IMR-90 (cell line): ENCODE results near the gene STK33. TPM values are rescaled to one million over a fixed set of nuclear protein-coding genes. Genes with fewer than 3 reads are reported as not detected.

Experiments used
- ATAC-seq: fragments of 200-7000 bp; cut with Tn5 transposase; 2 replicates; pipeline ENCODE4 v1.9.1; 2020; ENCODE audit warnings: low read depth, mild to moderate bottlenecking, moderate library complexity
- BruUV-seq: library from RNA; stranded (reverse); fragments of 400-500 nt; replicated peaks from 2 replicates; lab custom pipeline; 2021; lab: Mats Ljungman, UMichigan
- CTCF ChIA-PET: fragments of 300-600 bp; formaldehyde crosslinking; extraction: SDS; loops from one replicate; lab custom pipeline; 2021; ENCODE audit warnings: antibody characterized with exemption; lab: Yijun Ruan, JAX
- POLR2A ChIA-PET: fragments of 300-600 bp; sonication (Branson Sonifier 250); formaldehyde crosslinking; loops from one replicate; lab custom pipeline; 2022; ENCODE audit warnings: antibody characterized with exemption; ENCODE audit not compliant: unreplicated experiment; lab: Charles Lee
- DNase-seq: peaks from one replicate; pipeline ENCODE4 v3.0.0; 2013
- H2AFZ ChIP-seq: replicated peaks from 2 replicates; pipeline ENCODE3; 2013; ENCODE audit warnings: low read length, mild to moderate bottlenecking; ENCODE audit not compliant: poor library complexity
- H2AK5ac ChIP-seq: 2 replicates; pipeline ENCODE4 v1.6.1; 2013; ENCODE audit warnings: low read depth, low read length, inconsistent platforms
- H2AK9ac ChIP-seq: replicated peaks from 2 replicates; pipeline ENCODE3; 2013; ENCODE audit warnings: mild to moderate bottlenecking, low read depth, low read length, moderate library complexity; ENCODE audit not compliant: poor library complexity
- H2BK120ac ChIP-seq: 2 replicates; pipeline ENCODE4 v1.6.1; 2013; ENCODE audit warnings: low read depth, low read length, inconsistent platforms
- H2BK15ac ChIP-seq: 3 replicates; pipeline ENCODE4 v1.6.1; 2013; ENCODE audit warnings: low read depth, low read length, inconsistent platforms
- H2BK20ac ChIP-seq: 2 replicates; pipeline ENCODE4 v1.6.1; 2013; ENCODE audit warnings: low read depth, mild to moderate bottlenecking, inconsistent platforms, low read length, moderate library complexity
- H2BK5ac ChIP-seq: 2 replicates; pipeline ENCODE4 v1.6.1; 2013; ENCODE audit warnings: mild to moderate bottlenecking, low read depth, low read length, inconsistent platforms; ENCODE audit not compliant: poor library complexity, severe bottlenecking
- H3K14ac ChIP-seq: replicated peaks from 2 replicates; pipeline ENCODE4 v1.6.1; 2013; ENCODE audit warnings: low read depth, low read length, inconsistent platforms
- H3K18ac ChIP-seq: 2 replicates; pipeline ENCODE4 v1.6.1; 2013; ENCODE audit warnings: low read depth, low read length, control low read depth
- H3K23ac ChIP-seq: 2 replicates; pipeline ENCODE4 v1.6.1; 2013; ENCODE audit warnings: low read depth, low read length, inconsistent platforms
- H3K27ac ChIP-seq: 2 replicates; pipeline ENCODE4 v1.5.1; 2013; ENCODE audit warnings: mild to moderate bottlenecking, control low read depth, low read length; ENCODE audit not compliant: insufficient read depth
- H3K27me3 ChIP-seq: 2 replicates; pipeline ENCODE4 v1.6.1; 2013; ENCODE audit warnings: low read length; ENCODE audit not compliant: control insufficient read depth, insufficient read depth
- H3K36me3 ChIP-seq: 2 replicates; pipeline ENCODE4 v1.6.1; 2013; ENCODE audit warnings: low read length, mixed read lengths; ENCODE audit not compliant: control insufficient read depth, insufficient read depth
- H3K4ac ChIP-seq: 2 replicates; pipeline ENCODE4 v1.6.1; 2013; ENCODE audit warnings: low read depth, low read length, inconsistent platforms
- H3K4me1 ChIP-seq: 2 replicates; pipeline ENCODE4 v1.6.1; 2013; ENCODE audit warnings: low read length, mixed read lengths; ENCODE audit not compliant: control insufficient read depth, insufficient read depth
- H3K4me2 ChIP-seq: 2 replicates; pipeline ENCODE4 v1.6.1; 2013; ENCODE audit warnings: low read depth, mild to moderate bottlenecking, control low read depth, low read length, moderate library complexity
- H3K4me3 ChIP-seq: 2 replicates; pipeline ENCODE4 v1.5.1; 2013; ENCODE audit warnings: low read depth, mild to moderate bottlenecking, control low read depth, low read length, moderate library complexity; ENCODE audit not compliant: insufficient read depth
- H3K56ac ChIP-seq: 2 replicates; pipeline ENCODE4 v1.6.1; 2013; ENCODE audit warnings: low read length, inconsistent platforms; ENCODE audit not compliant: insufficient read depth; ENCODE audit errors: extremely low read depth
- H3K79me1 ChIP-seq, 2 experiments: 2 replicates each; pipeline ENCODE4 v1.6.1; 2013; ENCODE audit warnings: low read length in 2 of 2, inconsistent platforms in 1 of 2, low read depth in 1 of 2
- H3K9ac ChIP-seq: 2 replicates; pipeline ENCODE4 v1.6.1; 2013; ENCODE audit warnings: low read depth, low read length, control low read depth
- H3K9me1 ChIP-seq: 2 replicates; pipeline ENCODE4 v1.6.1; 2013; ENCODE audit warnings: low read length, inconsistent platforms; ENCODE audit not compliant: insufficient read depth
- H3K9me3 ChIP-seq: 2 replicates; pipeline ENCODE4 v1.6.1; 2013; ENCODE audit warnings: low read length; ENCODE audit not compliant: control insufficient read depth, insufficient read depth
- H4K20me1 ChIP-seq: 2 replicates; pipeline ENCODE4 v1.6.1; 2013; ENCODE audit warnings: low read length, inconsistent platforms; ENCODE audit not compliant: insufficient read depth
- H4K5ac ChIP-seq: 2 replicates; pipeline ENCODE4 v1.6.1; 2013; ENCODE audit warnings: mild to moderate bottlenecking, low read depth, low read length, control low read depth
- H4K8ac ChIP-seq, 2 experiments: 2 replicates each; pipeline ENCODE4 v1.6.1; 2013; ENCODE audit warnings: low read depth in 2 of 2, low read length in 2 of 2, control low read depth in 1 of 2, inconsistent platforms in 1 of 2
- H4K91ac ChIP-seq: 2 replicates; pipeline ENCODE4 v1.6.1; 2013; ENCODE audit warnings: low read depth, low read length, inconsistent platforms; ENCODE audit not compliant: insufficient read depth
- CEBPB ChIP-seq: IDR thresholded peaks from 2 replicates; pipeline ENCODE4 v1.6.1; 2012; ENCODE audit warnings: low read depth, low read length, improper control_type of control experiment
- CHD1 ChIP-seq: IDR thresholded peaks from 2 replicates; pipeline ENCODE4 v1.6.1; 2012; ENCODE audit warnings: low read depth, low read length, improper control_type of control experiment
- CTCF ChIP-seq: conservative IDR thresholded peaks from 2 replicates; pipeline ENCODE4 v1.5.1; 2012; ENCODE audit warnings: mild to moderate bottlenecking, low read depth, low read length, improper control_type of control experiment
- MAFK ChIP-seq: IDR thresholded peaks from 2 replicates; pipeline ENCODE4 v1.6.1; 2012; ENCODE audit warnings: low read depth, low read length, improper control_type of control experiment
- MAZ ChIP-seq: IDR thresholded peaks from 2 replicates; pipeline ENCODE4 v1.6.1; 2012; ENCODE audit warnings: low read depth, mild to moderate bottlenecking, low read length, improper control_type of control experiment, moderate library complexity, borderline replicate concordance
- MXI1 ChIP-seq: IDR thresholded peaks from 2 replicates; pipeline ENCODE4 v1.6.1; 2012; ENCODE audit warnings: low read depth, mild to moderate bottlenecking, low read length, moderate library complexity, borderline replicate concordance
- NFE2L2 ChIP-seq: fragments of 150-350 bp; IDR thresholded peaks from 2 replicates; pipeline ENCODE4 v1.6.1; 2016; ENCODE audit warnings: low read depth, mild to moderate bottlenecking, low read length
- POLR2A ChIP-seq: IDR thresholded peaks from 2 replicates; pipeline ENCODE4 v1.6.1; 2012; ENCODE audit warnings: mild to moderate bottlenecking, low read depth, low read length
- RAD21 ChIP-seq: IDR thresholded peaks from 2 replicates; pipeline ENCODE4 v1.6.1; 2012; ENCODE audit warnings: low read length, improper control_type of control experiment
- RCOR1 ChIP-seq: IDR thresholded peaks from 2 replicates; pipeline ENCODE4 v1.6.1; 2012; ENCODE audit warnings: mild to moderate bottlenecking, low read length, improper control_type of control experiment; ENCODE audit not compliant: insufficient replicate concordance
- RFX5 ChIP-seq: IDR thresholded peaks from 2 replicates; pipeline ENCODE4 v1.8.0; 2012; ENCODE audit warnings: low read depth, mild to moderate bottlenecking, low read length, moderate library complexity
- SMC3 ChIP-seq: fragments of 150-350 bp; IDR thresholded peaks from 2 replicates; pipeline ENCODE4 v1.6.1; 2016; ENCODE audit warnings: low read depth, mild to moderate bottlenecking, antibody characterized with exemption, low read length, moderate library complexity
- USF2 ChIP-seq: fragments of 150-350 bp; IDR thresholded peaks from 2 replicates; pipeline ENCODE4 v1.6.1; 2017; ENCODE audit warnings: mild to moderate bottlenecking, antibody characterized with exemption, low read length, low read depth
- WGBS, 2 experiments: methylation state at CpG; one replicate each; pipeline versions ENCODE4 v1.1.5 to v1.1.7; 2013; ENCODE audit warnings: missing lambda C conversion rate in 2 of 2; ENCODE audit not compliant: insufficient read length in 1 of 2; ENCODE audit errors: extremely low coverage in 2 of 2; 5-methylcytosine and 5-hydroxymethylcytosine counted together
- dilution Hi-C: fragments of 300-500 bp; cut with HindIII; formaldehyde crosslinking; loops from one replicate; pipeline ENCODE4 v1.14.3; 2018; ENCODE audit warnings: low sequenced_read_pairs; ENCODE audit not compliant: unreplicated experiment
- in situ Hi-C: fragments of 300-500 bp; cut with MboI; formaldehyde crosslinking; loops from 3 replicates; pipeline ENCODE4 v1.14.3; 2019; ENCODE audit warnings: low sequenced_read_pairs, inconsistent platforms, mixed read lengths
- intact Hi-C: fragments of 100-400 bp; cut with micrococcal nuclease; formaldehyde crosslinking; loops from 2 replicates; pipeline ENCODE4 v1.10.0; 2022
- polyA plus RNA-seq, 3 experiments: library from polyadenylated mRNA; depleted of rRNA; stranded (reverse); fragments of >200 nt; gene quantifications; 2 replicates each; pipeline ENCODE4 v1.2.3, GENCODE V29; 2012; ENCODE audit warnings: low replicate concordance in 1 of 3
- total RNA-seq: library from RNA; depleted of rRNA; stranded (reverse); fragments of >200 nt; gene quantifications from 2 replicates; pipeline ENCODE4 v1.2.3, GENCODE V29; 2012
- TF ChIP-seq, protein P1 (sequence below): fragments of 150-350 bp; IDR thresholded peaks from 2 replicates; pipeline ENCODE4 v1.6.1; 2016; ENCODE audit warnings: low read depth, mild to moderate bottlenecking, low read length, moderate library complexity, borderline replicate concordance

The STK33 gene
- total and polyA plus RNA-seq, 2 of the 4 experiments (the other 2 are of a cell fraction): 2.3 to 2.6 TPM

DNA sequence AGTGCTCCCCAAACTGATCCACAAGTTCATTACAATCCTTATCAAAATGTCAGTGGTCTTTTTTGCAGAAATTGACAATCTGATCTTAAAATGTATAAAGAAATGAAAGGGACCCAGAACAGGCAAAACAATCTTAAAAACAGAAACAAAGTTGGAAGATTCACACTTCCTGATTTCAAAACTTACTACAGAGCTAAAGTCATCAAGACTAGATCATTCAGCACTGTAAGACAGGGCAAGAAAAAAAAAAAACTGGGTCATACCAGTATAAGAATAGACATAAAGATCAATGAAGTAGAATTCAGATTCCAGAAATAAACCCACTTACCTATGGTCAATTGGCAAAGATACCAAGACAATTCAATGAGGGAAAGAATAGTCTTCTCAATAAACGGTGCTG is 4.5 kb upstream of the STK33 start:
- Histone ChIP-seq H3K4me3 (no peak overlapping the region), H3K9me1 (no peaks in the 10 kb centered on the region; the same call in 1 of the 2 replicates), H2BK5ac (no peak overlapping the region), H3K4me2 (no peak overlapping the region), H3K27ac (no peak overlapping the region), H2BK20ac (no peak overlapping the region), H3K4ac (no peak overlapping the region), H3K9ac (no peak overlapping the region), H3K4me1 (peaks cover 8% of the 10 kb centered on the region), H3K27me3 (0 out of 2 replicates have a peak, but pooled peaks cover 2% of the 10 kb centered on the region), H3K9me3 (no peaks in the 10 kb centered on the region), H3K18ac (no peak overlapping the region), H2BK120ac (no peak overlapping the region), H2AK5ac (no peak overlapping the region), H4K8ac (no peak overlapping the region), H4K91ac (no peak overlapping the region), H4K5ac (no peak overlapping the region), H3K36me3 (no peaks in the 10 kb centered on the region), H4K20me1 (no peaks in the 10 kb centered on the region), H2BK15ac (no peak overlapping the region), H3K56ac (no peak overlapping the region), H3K14ac (no peak overlapping the region), H3K23ac (no peak overlapping the region), H2AK9ac (no peak overlapping the region), H3K79me1 (no peaks in the 10 kb centered on the region), H2AFZ (no peak overlapping the region)
- POLR2A ChIA-PET: no interaction called here
- in situ Hi-C loops: no loop called here
- CTCF ChIA-PET: no interaction called here
- DNase-seq (no peak), ATAC-seq (no peak)
- dilution Hi-C loops: no loop called here
- no TSS peak for BruUV-seq
- TF ChIP-seq RFX5 (no peak), SMC3 (no peak), USF2 (no peak), POLR2A (no peak), RAD21 (no peak), CTCF (no peak), MAZ (no peak), NFE2L2 (no peak), MAFK (no peak), MXI1 (no peak), CEBPB (no peak), RCOR1 (no peak), CHD1 (no peak)
- TF ChIP-seq, protein P1, sequence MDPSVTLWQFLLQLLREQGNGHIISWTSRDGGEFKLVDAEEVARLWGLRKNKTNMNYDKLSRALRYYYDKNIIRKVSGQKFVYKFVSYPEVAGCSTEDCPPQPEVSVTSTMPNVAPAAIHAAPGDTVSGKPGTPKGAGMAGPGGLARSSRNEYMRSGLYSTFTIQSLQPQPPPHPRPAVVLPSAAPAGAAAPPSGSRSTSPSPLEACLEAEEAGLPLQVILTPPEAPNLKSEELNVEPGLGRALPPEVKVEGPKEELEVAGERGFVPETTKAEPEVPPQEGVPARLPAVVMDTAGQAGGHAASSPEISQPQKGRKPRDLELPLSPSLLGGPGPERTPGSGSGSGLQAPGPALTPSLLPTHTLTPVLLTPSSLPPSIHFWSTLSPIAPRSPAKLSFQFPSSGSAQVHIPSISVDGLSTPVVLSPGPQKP: no peak
- WGBS, 2 experiments: no CpG with 5 or more reads among the region's 1 CpG
- intact Hi-C loops: no loop called here
